PC-3 (cell line): ENCODE measurements around the gene ADH7. TPM values are rescaled to one million over a fixed set of nuclear protein-coding genes. Genes with fewer than 3 reads are reported as not detected.

Experiments used
- ATAC-seq: fragments of 200-7000 bp; cut with Tn5 transposase; 2 replicates; pipeline ENCODE4 v1.9.1; 2020; ENCODE audit warnings: mild to moderate bottlenecking, moderate library complexity
- BruUV-seq: library from RNA; stranded (reverse); fragments of 400-500 nt; replicated peaks from 2 replicates; lab custom pipeline; 2021; lab: Mats Ljungman, UMichigan
- CTCF ChIA-PET: fragments of 300-600 bp; sonication (Branson Sonifier 250); formaldehyde crosslinking; loops from one replicate; lab custom pipeline; 2022; ENCODE audit warnings: antibody characterized with exemption; lab: Charles Lee
- POLR2A ChIA-PET: fragments of 300-600 bp; sonication (Branson Sonifier 250); formaldehyde crosslinking; loops from one replicate; lab custom pipeline; 2022; ENCODE audit warnings: antibody characterized with exemption; ENCODE audit not compliant: unreplicated experiment; lab: Charles Lee
- DNase-seq: peaks from one replicate; pipeline ENCODE4 v3.0.0-alpha.2; 2015
- H2AFZ ChIP-seq: fragments of 300-600 bp; sonication (generic); 2 replicates; pipeline ENCODE4 v1.6.0; 2016; ENCODE audit warnings: antibody characterized with exemption, low read length
- H3F3A ChIP-seq: fragments of 300-600 bp; sonication (generic); one replicate; pipeline ENCODE4 v1.6.0; 2017; ENCODE audit warnings: antibody characterized with exemption, low read length, control low read depth, mild to moderate bottlenecking; ENCODE audit not compliant: unreplicated experiment
- H3K27ac ChIP-seq: fragments of 300-600 bp; sonication (generic); 2 replicates; pipeline ENCODE4 v1.5.1; 2016; ENCODE audit warnings: mild to moderate bottlenecking, low read length
- H3K27me3 ChIP-seq: fragments of 300-600 bp; sonication (generic); 2 replicates; pipeline ENCODE4 v1.6.1; 2016; ENCODE audit warnings: low read length, mixed read lengths
- H3K36me3 ChIP-seq: fragments of 300-600 bp; sonication (generic); 2 replicates; pipeline ENCODE4 v1.6.1; 2016; ENCODE audit warnings: low read depth, mixed run types, low read length, mixed read lengths
- H3K4me1 ChIP-seq: fragments of 300-600 bp; sonication (generic); 2 replicates; pipeline ENCODE4 v1.5.1; 2016; ENCODE audit warnings: low read length; ENCODE audit not compliant: insufficient read depth
- H3K4me2 ChIP-seq: fragments of 300-600 bp; sonication (generic); 2 replicates; pipeline ENCODE4 v1.6.0; 2016; ENCODE audit warnings: low read length
- H3K4me3 ChIP-seq: fragments of 300-600 bp; sonication (generic); 2 replicates; pipeline ENCODE4 v1.5.1; 2016; ENCODE audit warnings: mild to moderate bottlenecking, low read length, mixed read lengths
- H3K79me2 ChIP-seq: fragments of 300-600 bp; sonication (generic); 2 replicates; pipeline ENCODE4 v1.6.1; 2017; ENCODE audit warnings: low read length, mixed read lengths
- H3K9ac ChIP-seq: fragments of 300-600 bp; sonication (generic); 2 replicates; pipeline ENCODE4 v1.6.0; 2016; ENCODE audit warnings: mild to moderate bottlenecking, low read length
- H3K9me2 ChIP-seq: fragments of 300-600 bp; sonication (generic); replicated peaks from 2 replicates; pipeline ENCODE4 v1.6.1; 2016; ENCODE audit warnings: mixed run types, low read length, mixed read lengths
- H3K9me3 ChIP-seq: fragments of 300-600 bp; sonication (generic); 2 replicates; pipeline ENCODE4 v1.6.1; 2016; ENCODE audit warnings: low read length, mixed read lengths
- H4K20me1 ChIP-seq: fragments of 300-600 bp; sonication (generic); 2 replicates; pipeline ENCODE4 v1.6.1; 2016; ENCODE audit warnings: low read length, mixed read lengths
- EZH2 ChIP-seq: fragments of 300-600 bp; sonication (generic); IDR thresholded peaks from one replicate; pipeline ENCODE4 v1.6.1; 2017; ENCODE audit warnings: antibody characterized with exemption, mild to moderate bottlenecking, low read length; ENCODE audit not compliant: unreplicated experiment
- EZH2phosphoT487 ChIP-seq: fragments of 300-600 bp; sonication (generic); IDR thresholded peaks from 2 replicates; pipeline ENCODE4 v1.6.1; 2018; ENCODE audit warnings: mild to moderate bottlenecking, antibody characterized with exemption, low read length, borderline replicate concordance
- intact Hi-C: fragments of 100-400 bp; cut with micrococcal nuclease; formaldehyde crosslinking; loops from 2 replicates; pipeline ENCODE4 v1.9.0; 2023
- total RNA-seq: library from RNA; depleted of rRNA; stranded (reverse); fragments of >200 nt; gene quantifications from 2 replicates; pipeline ENCODE4 v1.2.3, GENCODE V29; 2014
- TF ChIP-seq, protein P1 (sequence below): fragments of 300-600 bp; sonication (generic); conservative IDR thresholded peaks from 2 replicates; pipeline ENCODE4 v1.5.1; 2017; ENCODE audit warnings: antibody characterized with exemption, low read depth, mild to moderate bottlenecking, low read length

ADH7 gene
- total RNA-seq, 1 experiment from 2014 or later: not detected

DNA sequence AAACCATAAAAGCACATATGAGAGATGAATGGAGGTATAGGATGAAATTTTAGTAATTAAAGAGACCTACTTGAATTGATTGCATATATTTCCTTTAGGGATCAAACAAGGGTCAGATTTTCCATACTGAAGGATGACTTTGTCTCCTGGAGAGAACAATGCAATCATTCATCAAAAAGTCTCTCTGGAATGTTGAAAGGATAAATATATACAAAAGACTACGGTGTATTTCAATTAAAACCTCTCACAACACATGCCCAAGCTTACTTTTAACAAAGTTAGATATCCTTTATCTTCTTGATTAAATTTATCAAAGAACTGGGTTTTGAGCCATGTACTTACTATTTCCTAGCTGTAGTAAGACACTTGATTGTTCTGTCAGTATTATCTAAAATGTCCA is 36.8 kb upstream of the ADH7 start:
- H3K4me2 ChIP-seq: no peak overlapping the region
- no TSS peak for BruUV-seq

DNA sequence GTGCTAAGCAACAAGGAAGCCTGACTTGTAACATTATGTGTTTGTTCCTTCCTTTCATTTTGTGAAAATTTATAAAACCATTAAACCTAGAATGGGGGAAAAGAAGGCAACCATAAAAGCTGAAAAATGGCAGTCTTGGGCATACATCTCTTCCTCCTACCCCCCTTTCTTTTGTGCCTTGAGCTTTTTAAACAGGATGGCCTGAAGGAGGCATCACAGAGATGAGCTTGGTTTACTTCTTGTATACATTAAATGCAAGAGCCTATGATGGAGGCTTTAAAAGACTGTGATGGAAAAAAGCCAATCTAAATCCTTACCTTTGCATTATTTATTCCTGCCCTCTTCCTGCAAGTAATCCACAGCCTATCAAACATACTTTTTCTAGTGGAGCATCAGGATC is 36.2 kb upstream of the ADH7 start:
- Histone ChIP-seq H3K9ac (no peak overlapping the region), H3K36me3 (no peaks in the 10 kb centered on the region), H2AFZ (no peak overlapping the region), H3K4me2 (no peak overlapping the region), H3K9me2 (no peaks in the 10 kb centered on the region), H3K4me3 (no peak overlapping the region), H3K27me3 (no peaks in the 10 kb centered on the region), H3K79me2 (no peaks in the 10 kb centered on the region), H4K20me1 (no peaks in the 10 kb centered on the region), H3F3A (no peaks in the 10 kb centered on the region), H3K4me1 (no peaks in the 10 kb centered on the region), H3K27ac (no peak overlapping the region), H3K9me3 (no peaks in the 10 kb centered on the region)
- BruUV-seq: no TSS peak
- POLR2A ChIA-PET: no interaction called here
- TF ChIP-seq EZH2 (no peak), EZH2phosphoT487 (no peak)
- TF ChIP-seq, protein P1, sequence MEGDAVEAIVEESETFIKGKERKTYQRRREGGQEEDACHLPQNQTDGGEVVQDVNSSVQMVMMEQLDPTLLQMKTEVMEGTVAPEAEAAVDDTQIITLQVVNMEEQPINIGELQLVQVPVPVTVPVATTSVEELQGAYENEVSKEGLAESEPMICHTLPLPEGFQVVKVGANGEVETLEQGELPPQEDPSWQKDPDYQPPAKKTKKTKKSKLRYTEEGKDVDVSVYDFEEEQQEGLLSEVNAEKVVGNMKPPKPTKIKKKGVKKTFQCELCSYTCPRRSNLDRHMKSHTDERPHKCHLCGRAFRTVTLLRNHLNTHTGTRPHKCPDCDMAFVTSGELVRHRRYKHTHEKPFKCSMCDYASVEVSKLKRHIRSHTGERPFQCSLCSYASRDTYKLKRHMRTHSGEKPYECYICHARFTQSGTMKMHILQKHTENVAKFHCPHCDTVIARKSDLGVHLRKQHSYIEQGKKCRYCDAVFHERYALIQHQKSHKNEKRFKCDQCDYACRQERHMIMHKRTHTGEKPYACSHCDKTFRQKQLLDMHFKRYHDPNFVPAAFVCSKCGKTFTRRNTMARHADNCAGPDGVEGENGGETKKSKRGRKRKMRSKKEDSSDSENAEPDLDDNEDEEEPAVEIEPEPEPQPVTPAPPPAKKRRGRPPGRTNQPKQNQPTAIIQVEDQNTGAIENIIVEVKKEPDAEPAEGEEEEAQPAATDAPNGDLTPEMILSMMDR: no peak
- intact Hi-C loops: no loop called here
- ATAC-seq (no peak), DNase-seq (no peak)
- CTCF ChIA-PET: no interaction called here

More for the DNA sequence above, 36.8 kb upstream of the ADH7 start:
- no peaks in the 10 kb centered on the region for H3K27me3 ChIP-seq
- TF ChIP-seq EZH2 (no peak), EZH2phosphoT487 (no peak)
- TF ChIP-seq, protein P1: no peak
- POLR2A ChIA-PET: no interaction called here
- no peaks in the 10 kb centered on the region for H3K4me1 ChIP-seq
- CTCF ChIA-PET: no interaction called here
- H3K79me2 ChIP-seq: no peaks in the 10 kb centered on the region
- no peaks in the 10 kb centered on the region for H3K9me2 ChIP-seq
- intact Hi-C loops: no loop called here
- no peaks in the 10 kb centered on the region for H3K9me3 ChIP-seq
- no peaks in the 10 kb centered on the region for H3K36me3 ChIP-seq
- ATAC-seq (no peak), DNase-seq (no peak)
- no peak overlapping the region for H3K9ac ChIP-seq
- H2AFZ ChIP-seq: no peak overlapping the region
- no peak overlapping the region for H3K4me3 ChIP-seq
- no peaks in the 10 kb centered on the region for H3F3A ChIP-seq
- H3K27ac ChIP-seq: no peak overlapping the region
- no peaks in the 10 kb centered on the region for H4K20me1 ChIP-seq

DNA sequence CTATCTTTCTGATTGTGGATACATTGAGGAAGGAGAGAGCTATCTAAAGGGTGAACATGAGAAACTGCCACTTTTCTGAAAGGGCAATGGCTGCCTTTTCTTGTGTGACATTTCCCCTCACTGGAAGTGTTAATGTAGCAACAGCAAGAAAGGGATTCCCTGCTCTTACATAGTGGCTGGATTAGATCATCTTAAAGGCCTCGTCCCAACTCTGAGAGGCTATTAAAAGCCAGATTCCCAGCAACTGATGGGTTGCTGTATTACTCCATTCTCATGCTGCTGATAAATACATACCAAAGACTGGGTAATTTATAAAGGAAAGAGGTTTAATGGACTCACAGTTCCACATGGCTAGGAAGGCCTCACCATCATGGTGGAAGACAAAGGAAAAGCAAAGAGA is 33.7 kb upstream of the ADH7 start:
- H3K27me3 ChIP-seq: no peaks in the 10 kb centered on the region
- no peak for ATAC-seq
- no peak for TF ChIP-seq EZH2
- TF ChIP-seq, protein P1: no peak
- TF ChIP-seq EZH2phosphoT487: no peak
- POLR2A ChIA-PET: no interaction called here
- H3K9me2 ChIP-seq: no peaks in the 10 kb centered on the region
- no peak for DNase-seq
- no peaks in the 10 kb centered on the region for H3K9me3 ChIP-seq
- intact Hi-C loops: no loop called here
- no peak overlapping the region for H3K4me2 ChIP-seq
- no peaks in the 10 kb centered on the region for H3F3A ChIP-seq
- H3K27ac ChIP-seq: no peak overlapping the region
- no peaks in the 10 kb centered on the region for H3K36me3 ChIP-seq
- no peaks in the 10 kb centered on the region for H3K4me1 ChIP-seq
- no peaks in the 10 kb centered on the region for H4K20me1 ChIP-seq
- no peaks in the 10 kb centered on the region for H3K79me2 ChIP-seq
- no TSS peak for BruUV-seq
- no peak overlapping the region for H2AFZ ChIP-seq
- CTCF ChIA-PET: interaction anchor here (0.6 kb wide), 1 partner anchor 281 kb away, joined by 3 read pairs; no protein-coding TSS in a partner anchor
- H3K4me3 ChIP-seq: no peak overlapping the region
- no peak overlapping the region for H3K9ac ChIP-seq
